PC-3 (cell line): Measurements from ENCODE around the gene C12orf60. TPM values are rescaled to one million over a fixed set of nuclear protein-coding genes. Genes with fewer than 3 reads are reported as not detected.

Experiments
- ATAC-seq: fragments of 200-7000 bp; cut with Tn5 transposase; 2 replicates; pipeline ENCODE4 v1.9.1; 2020; ENCODE audit warnings: mild to moderate bottlenecking, moderate library complexity
- BruUV-seq: library from RNA; stranded (reverse); fragments of 400-500 nt; replicated peaks from 2 replicates; lab custom pipeline; 2021; lab: Mats Ljungman, UMichigan
- CTCF ChIA-PET: fragments of 300-600 bp; sonication (Branson Sonifier 250); formaldehyde crosslinking; loops from one replicate; lab custom pipeline; 2022; ENCODE audit warnings: antibody characterized with exemption; lab: Charles Lee
- POLR2A ChIA-PET: fragments of 300-600 bp; sonication (Branson Sonifier 250); formaldehyde crosslinking; loops from one replicate; lab custom pipeline; 2022; ENCODE audit warnings: antibody characterized with exemption; ENCODE audit not compliant: unreplicated experiment; lab: Charles Lee
- DNase-seq: peaks from one replicate; pipeline ENCODE4 v3.0.0-alpha.2; 2015
- H2AFZ ChIP-seq: fragments of 300-600 bp; sonication (generic); 2 replicates; pipeline ENCODE4 v1.6.0; 2016; ENCODE audit warnings: antibody characterized with exemption, low read length
- H3F3A ChIP-seq: fragments of 300-600 bp; sonication (generic); one replicate; pipeline ENCODE4 v1.6.0; 2017; ENCODE audit warnings: antibody characterized with exemption, low read length, control low read depth, mild to moderate bottlenecking; ENCODE audit not compliant: unreplicated experiment
- H3K27ac ChIP-seq: fragments of 300-600 bp; sonication (generic); 2 replicates; pipeline ENCODE4 v1.5.1; 2016; ENCODE audit warnings: mild to moderate bottlenecking, low read length
- H3K27me3 ChIP-seq: fragments of 300-600 bp; sonication (generic); 2 replicates; pipeline ENCODE4 v1.6.1; 2016; ENCODE audit warnings: low read length, mixed read lengths
- H3K36me3 ChIP-seq: fragments of 300-600 bp; sonication (generic); 2 replicates; pipeline ENCODE4 v1.6.1; 2016; ENCODE audit warnings: low read depth, mixed run types, low read length, mixed read lengths
- H3K4me1 ChIP-seq: fragments of 300-600 bp; sonication (generic); 2 replicates; pipeline ENCODE4 v1.5.1; 2016; ENCODE audit warnings: low read length; ENCODE audit not compliant: insufficient read depth
- H3K4me2 ChIP-seq: fragments of 300-600 bp; sonication (generic); 2 replicates; pipeline ENCODE4 v1.6.0; 2016; ENCODE audit warnings: low read length
- H3K4me3 ChIP-seq: fragments of 300-600 bp; sonication (generic); 2 replicates; pipeline ENCODE4 v1.5.1; 2016; ENCODE audit warnings: mild to moderate bottlenecking, low read length, mixed read lengths
- H3K79me2 ChIP-seq: fragments of 300-600 bp; sonication (generic); 2 replicates; pipeline ENCODE4 v1.6.1; 2017; ENCODE audit warnings: low read length, mixed read lengths
- H3K9ac ChIP-seq: fragments of 300-600 bp; sonication (generic); 2 replicates; pipeline ENCODE4 v1.6.0; 2016; ENCODE audit warnings: mild to moderate bottlenecking, low read length
- H3K9me2 ChIP-seq: fragments of 300-600 bp; sonication (generic); replicated peaks from 2 replicates; pipeline ENCODE4 v1.6.1; 2016; ENCODE audit warnings: mixed run types, low read length, mixed read lengths
- H3K9me3 ChIP-seq: fragments of 300-600 bp; sonication (generic); 2 replicates; pipeline ENCODE4 v1.6.1; 2016; ENCODE audit warnings: low read length, mixed read lengths
- H4K20me1 ChIP-seq: fragments of 300-600 bp; sonication (generic); 2 replicates; pipeline ENCODE4 v1.6.1; 2016; ENCODE audit warnings: low read length, mixed read lengths
- CTCF ChIP-seq: fragments of 300-600 bp; sonication (generic); conservative IDR thresholded peaks from 2 replicates; pipeline ENCODE4 v1.5.1; 2017; ENCODE audit warnings: antibody characterized with exemption, low read depth, mild to moderate bottlenecking, low read length
- EZH2 ChIP-seq: fragments of 300-600 bp; sonication (generic); IDR thresholded peaks from one replicate; pipeline ENCODE4 v1.6.1; 2017; ENCODE audit warnings: antibody characterized with exemption, mild to moderate bottlenecking, low read length; ENCODE audit not compliant: unreplicated experiment
- EZH2phosphoT487 ChIP-seq: fragments of 300-600 bp; sonication (generic); IDR thresholded peaks from 2 replicates; pipeline ENCODE4 v1.6.1; 2018; ENCODE audit warnings: mild to moderate bottlenecking, antibody characterized with exemption, low read length, borderline replicate concordance
- intact Hi-C: fragments of 100-400 bp; cut with micrococcal nuclease; formaldehyde crosslinking; loops from 2 replicates; pipeline ENCODE4 v1.9.0; 2023
- total RNA-seq: library from RNA; depleted of rRNA; stranded (reverse); fragments of >200 nt; gene quantifications from 2 replicates; pipeline ENCODE4 v1.2.3, GENCODE V29; 2014

The C12orf60 gene
- total RNA-seq, 1 experiment from 2014 or later = 0.47 TPM

GRCh38 chr12:14780859-14781258, 22.6 kb upstream of the C12orf60 start:
- no peaks in the 10 kb centered on the region; the same call in 1 of the 2 replicates for H3K36me3 ChIP-seq
- no TSS peak for BruUV-seq
- no peak for DNase-seq
- no peak for ATAC-seq
- H3K9me3 ChIP-seq = no peaks in the 10 kb centered on the region
- H3K27me3 ChIP-seq = no peaks in the 10 kb centered on the region
- no peaks in the 10 kb centered on the region for H3K9me2 ChIP-seq
- H3K4me2 ChIP-seq = no peak overlapping the region
- no peaks in the 10 kb centered on the region for H4K20me1 ChIP-seq
- no peak for TF ChIP-seq EZH2phosphoT487
- TF ChIP-seq EZH2 = no peak
- TF ChIP-seq CTCF = no peak
- H3F3A ChIP-seq = no peaks in the 10 kb centered on the region
- H3K27ac ChIP-seq = no peak overlapping the region
- no peak overlapping the region for H2AFZ ChIP-seq
- CTCF ChIA-PET = no interaction called here
- intact Hi-C loops = no loop called here
- no peak overlapping the region for H3K4me3 ChIP-seq
- no peak overlapping the region for H3K9ac ChIP-seq
- POLR2A ChIA-PET = no interaction called here
- peaks cover 6% of the 10 kb centered on the region for H3K79me2 ChIP-seq
- peaks cover 23% of the 10 kb centered on the region for H3K4me1 ChIP-seq

- intact Hi-C loops = no loop called here
- ATAC-seq (no peak), DNase-seq (no peak)
- TF ChIP-seq EZH2 (no peak), CTCF (no peak), EZH2phosphoT487 (no peak)
- CTCF ChIA-PET = no interaction called here
- Histone ChIP-seq H3F3A (no peaks in the 10 kb centered on the region), H3K4me1 (peaks cover 16% of the 10 kb centered on the region), H3K9me2 (no peaks in the 10 kb centered on the region), H3K79me2 (no peaks in the 10 kb centered on the region), H2AFZ (no peak overlapping the region), H3K4me2 (no peak overlapping the region), H3K27ac (no peak overlapping the region), H3K27me3 (no peaks in the 10 kb centered on the region), H3K4me3 (no peak overlapping the region), H3K9ac (no peak overlapping the region), H4K20me1 (no peaks in the 10 kb centered on the region), H3K9me3 (no peaks in the 10 kb centered on the region), H3K36me3 (peaks cover under 1% of the 10 kb centered on the region)
- POLR2A ChIA-PET = no interaction called here
- BruUV-seq = no TSS peak
Measured at GRCh38 chr12:14781563-14781962, 21.9 kb upstream of the C12orf60 start.

GRCh38 chr12:14782756-14783155, 20.7 kb upstream of the C12orf60 start:
- no peaks in the 10 kb centered on the region for H3K9me2 ChIP-seq
- H3K27ac ChIP-seq = no peak overlapping the region
- peaks cover 2% of the 10 kb centered on the region for H3K36me3 ChIP-seq
- H3K4me3 ChIP-seq = no peak overlapping the region
- no peak overlapping the region for H3K4me2 ChIP-seq
- CTCF ChIA-PET = no interaction called here
- ATAC-seq = no peak
- peaks cover 5% of the 10 kb centered on the region for H3K4me1 ChIP-seq
- intact Hi-C loops = no loop called here
- no peak overlapping the region for H3K9ac ChIP-seq
- DNase-seq = no peak
- POLR2A ChIA-PET = no interaction called here
- no peaks in the 10 kb centered on the region for H3F3A ChIP-seq
- TF ChIP-seq EZH2phosphoT487 (no peak), CTCF (no peak), EZH2 (no peak)
- no peaks in the 10 kb centered on the region for H3K79me2 ChIP-seq
- no peak overlapping the region for H2AFZ ChIP-seq
- no peaks in the 10 kb centered on the region for H4K20me1 ChIP-seq
- H3K9me3 ChIP-seq = no peaks in the 10 kb centered on the region
- no peaks in the 10 kb centered on the region for H3K27me3 ChIP-seq
- no TSS peak for BruUV-seq
